ENCODE measurements around the gene GTSE1. TPM values are rescaled to one million over a fixed set of nuclear protein-coding genes. Genes with fewer than 3 reads are reported as not detected.

Gene GTSE1
- total RNA-seq, 1 experiment from 2014 or later, result 20.6 TPM

- H3K4me1 ChIP-seq (ENCODE audit: insufficient read depth, low read length), result no peaks in the 10 kb centered on the region
- no peak overlapping the region for H3K27ac ChIP-seq (ENCODE audit: low read length)
- H3K9me2 ChIP-seq (replicated peaks; ENCODE audit: low read length), result no peaks in the 10 kb centered on the region
- no peak for DNase-seq
- BruUV-seq (replicated peaks), result no TSS peak
- H3K4me3 ChIP-seq (ENCODE audit: low read length), result no peak overlapping the region
- intact Hi-C loops (cut with micrococcal nuclease), result no loop called here
- ChIA-PET CTCF (no interaction called here), POLR2A (ENCODE audit: unreplicated experiment) (no interaction called here)
- H3K4me2 ChIP-seq (ENCODE audit: low read length), result no peak overlapping the region
- no peaks in the 10 kb centered on the region for H3K36me3 ChIP-seq (ENCODE audit: low read depth, low read length)
- no peak for TF ChIP-seq CTCF (conservative IDR thresholded peaks at IDR 0.05; ENCODE audit: low read depth, low read length)
- TF ChIP-seq EZH2 (IDR thresholded peaks at IDR 0.05; ENCODE audit: low read length, unreplicated experiment), result no peak
- TF ChIP-seq EZH2phosphoT487 (IDR thresholded peaks at IDR 0.05; ENCODE audit: borderline replicate concordance, low read length), result no peak
- H3F3A ChIP-seq (ENCODE audit: low read length, unreplicated experiment), result no peaks in the 10 kb centered on the region
- H3K27me3 ChIP-seq (ENCODE audit: low read length), result no peaks in the 10 kb centered on the region
- no peaks in the 10 kb centered on the region for H4K20me1 ChIP-seq (ENCODE audit: low read length)
- H3K9ac ChIP-seq (ENCODE audit: low read length), result no peak overlapping the region
- H3K79me2 ChIP-seq (ENCODE audit: low read length), result no peaks in the 10 kb centered on the region
- ATAC-seq, result no peak
- H2AFZ ChIP-seq (ENCODE audit: low read length), result no peak overlapping the region
- no peaks in the 10 kb centered on the region for H3K9me3 ChIP-seq (ENCODE audit: low read length)
Measured at GRCh38 chr22:46363611-46364321, 67.1 kb downstream of the GTSE1 start.

DNA sequence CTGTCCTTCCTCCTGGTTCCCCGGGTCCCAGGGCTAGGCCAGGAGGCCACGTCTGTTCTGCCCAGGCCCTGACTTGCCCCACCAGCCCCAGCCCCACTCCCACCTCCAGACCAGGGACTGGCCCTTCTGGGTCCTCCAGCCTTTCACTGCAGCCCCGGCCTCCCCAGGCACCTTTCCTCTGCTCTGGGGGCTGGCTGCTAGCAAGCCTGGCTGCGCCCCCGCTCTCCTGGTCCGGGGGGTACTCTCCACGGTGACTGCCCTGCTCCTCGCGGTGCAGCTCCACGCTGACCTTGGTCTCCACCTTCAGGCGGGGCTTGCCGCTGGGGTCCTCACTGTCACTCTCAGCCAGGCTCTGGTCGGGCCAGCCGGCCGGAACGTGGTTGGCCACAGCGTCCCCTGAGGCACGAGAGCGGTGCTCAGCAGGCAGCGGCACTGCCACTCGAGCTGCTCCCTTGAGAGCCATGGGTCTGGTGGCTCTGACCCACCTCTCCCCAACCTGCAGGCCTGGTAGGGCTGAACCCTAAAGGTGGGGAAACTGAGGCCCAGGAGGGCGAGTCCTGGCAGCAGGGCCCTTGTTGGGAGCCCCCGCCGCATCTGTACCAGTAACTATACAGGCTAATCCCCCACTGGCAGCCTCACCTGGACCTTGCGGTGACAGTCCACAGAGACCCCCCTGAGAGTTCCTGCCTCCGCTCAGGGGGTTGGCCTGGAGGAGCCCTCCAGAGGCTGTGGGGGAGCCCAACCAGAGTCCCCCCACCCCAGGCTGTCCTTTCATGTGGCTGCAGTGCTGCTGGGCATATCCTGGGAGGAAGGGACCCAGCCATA is 67.9 kb downstream of the GTSE1 start:
- no peaks in the 10 kb centered on the region for H3F3A ChIP-seq (ENCODE audit: low read length, unreplicated experiment)
- no peaks in the 10 kb centered on the region for H3K79me2 ChIP-seq (ENCODE audit: low read length)
- no peak overlapping the region for H3K4me2 ChIP-seq (ENCODE audit: low read length)
- H3K27ac ChIP-seq (ENCODE audit: low read length), result no peak overlapping the region
- no peak overlapping the region for H3K9ac ChIP-seq (ENCODE audit: low read length)
- BruUV-seq (replicated peaks), result no TSS peak
- H3K9me3 ChIP-seq (ENCODE audit: low read length), result no peaks in the 10 kb centered on the region
- no peaks in the 10 kb centered on the region for H3K27me3 ChIP-seq (ENCODE audit: low read length)
- DNase-seq, result no peak
- no peaks in the 10 kb centered on the region for H3K9me2 ChIP-seq (replicated peaks; ENCODE audit: low read length)
- H3K4me3 ChIP-seq (ENCODE audit: low read length), result no peak overlapping the region
- POLR2A ChIA-PET (ENCODE audit: unreplicated experiment), result no interaction called here
- no peaks in the 10 kb centered on the region for H4K20me1 ChIP-seq (ENCODE audit: low read length)
- no peak overlapping the region for H2AFZ ChIP-seq (ENCODE audit: low read length)
- H3K36me3 ChIP-seq (ENCODE audit: low read depth, low read length), result no peaks in the 10 kb centered on the region
- intact Hi-C loops (cut with micrococcal nuclease), result no loop called here
- no peaks in the 10 kb centered on the region for H3K4me1 ChIP-seq (ENCODE audit: insufficient read depth, low read length)
- CTCF ChIA-PET, result no interaction called here
- TF ChIP-seq EZH2 (IDR thresholded peaks at IDR 0.05; ENCODE audit: low read length, unreplicated experiment) (no peak), CTCF (conservative IDR thresholded peaks at IDR 0.05; ENCODE audit: low read depth, low read length) (no peak), EZH2phosphoT487 (IDR thresholded peaks at IDR 0.05; ENCODE audit: borderline replicate concordance, low read length) (no peak)
- no peak for ATAC-seq

- intact Hi-C loops (cut with micrococcal nuclease), result no loop called here
- Histone ChIP-seq H3K36me3 (ENCODE audit: low read depth, low read length) (no peaks in the 10 kb centered on the region), H3F3A (ENCODE audit: low read length, unreplicated experiment) (no peaks in the 10 kb centered on the region), H3K9me2 (replicated peaks; ENCODE audit: low read length) (no peaks in the 10 kb centered on the region), H3K4me1 (ENCODE audit: insufficient read depth, low read length) (no peaks in the 10 kb centered on the region), H3K79me2 (ENCODE audit: low read length) (no peaks in the 10 kb centered on the region), H3K4me2 (ENCODE audit: low read length) (no peak overlapping the region), H3K9me3 (ENCODE audit: low read length) (no peaks in the 10 kb centered on the region), H3K4me3 (ENCODE audit: low read length) (no peak overlapping the region), H3K27me3 (ENCODE audit: low read length) (no peaks in the 10 kb centered on the region), H4K20me1 (ENCODE audit: low read length) (no peaks in the 10 kb centered on the region), H2AFZ (ENCODE audit: low read length) (no peak overlapping the region), H3K9ac (ENCODE audit: low read length) (no peak overlapping the region), H3K27ac (ENCODE audit: low read length) (no peak overlapping the region)
- no TSS peak for BruUV-seq (replicated peaks)
- DNase-seq (no peak), ATAC-seq (no peak)
- CTCF ChIA-PET, result no interaction called here
- POLR2A ChIA-PET (ENCODE audit: unreplicated experiment), result no interaction called here
- TF ChIP-seq CTCF (conservative IDR thresholded peaks at IDR 0.05; ENCODE audit: low read depth, low read length) (no peak), EZH2phosphoT487 (IDR thresholded peaks at IDR 0.05; ENCODE audit: borderline replicate concordance, low read length) (no peak), EZH2 (IDR thresholded peaks at IDR 0.05; ENCODE audit: low read length, unreplicated experiment) (no peak)
Measured at GRCh38 chr22:46365166-46365624, 68.5 kb downstream of the GTSE1 start.
